H9 (cell line): ENCODE data around the gene ZNF221. TPM values are rescaled to one million over a fixed set of nuclear protein-coding genes. Genes with fewer than 3 reads are reported as not detected.

ENCODE experiments used
- DNase-seq: peaks from one replicate; pipeline ENCODE4 v3.0.0-alpha.2; 2017
- H2AFZ ChIP-seq: one replicate; pipeline ENCODE4 v1.6.1; 2013; ENCODE audit warnings: mild to moderate bottlenecking, low read length, control low read depth, moderate library complexity
- H2AK5ac ChIP-seq: 2 replicates; pipeline ENCODE4 v1.6.1; 2013; ENCODE audit warnings: low read length, control low read depth, mixed read lengths; ENCODE audit not compliant: insufficient read length
- H2BK120ac ChIP-seq: one replicate; pipeline ENCODE4 v1.6.1; 2013; ENCODE audit warnings: low read depth, mild to moderate bottlenecking, low read length, control low read depth, inconsistent platforms; ENCODE audit not compliant: poor library complexity, severe bottlenecking
- H2BK12ac ChIP-seq: 2 replicates; pipeline ENCODE4 v1.6.1; 2013; ENCODE audit warnings: low read length, control low read depth, mixed read lengths, low read depth; ENCODE audit not compliant: insufficient read length
- H2BK15ac ChIP-seq: 2 replicates; pipeline ENCODE4 v1.6.1; 2013; ENCODE audit warnings: low read depth, low read length, control low read depth
- H2BK20ac ChIP-seq: one replicate; pipeline ENCODE4 v1.6.1; 2013; ENCODE audit warnings: low read depth, mild to moderate bottlenecking, low read length, control low read depth, inconsistent platforms; ENCODE audit not compliant: poor library complexity, severe bottlenecking
- H2BK5ac ChIP-seq: 2 replicates; pipeline ENCODE4 v1.6.1; 2013; ENCODE audit warnings: low read length, control low read depth, mixed read lengths; ENCODE audit not compliant: insufficient read length
- H3K14ac ChIP-seq: 2 replicates; pipeline ENCODE4 v1.6.1; 2013; ENCODE audit warnings: low read length, control low read depth; ENCODE audit not compliant: insufficient read depth
- H3K18ac ChIP-seq: 2 replicates; pipeline ENCODE4 v1.6.1; 2013; ENCODE audit warnings: low read depth, mild to moderate bottlenecking, mixed read lengths, low read length, control low read depth; ENCODE audit not compliant: insufficient read length
- H3K23ac ChIP-seq: 2 replicates; pipeline ENCODE4 v1.6.1; 2013; ENCODE audit warnings: low read length, control low read depth, mixed read lengths, low read depth; ENCODE audit not compliant: insufficient read length
- H3K23me2 ChIP-seq: 2 replicates; pipeline ENCODE4 v1.6.1; 2013; ENCODE audit warnings: low read depth, mild to moderate bottlenecking, mixed read lengths, low read length, control low read depth; ENCODE audit not compliant: insufficient read length, poor library complexity, severe bottlenecking
- H3K27ac ChIP-seq: 2 replicates; pipeline ENCODE4 v1.5.1; 2013; ENCODE audit warnings: low read length, control low read depth, mixed read lengths, low read depth; ENCODE audit not compliant: insufficient read length
- H3K27me3 ChIP-seq: 2 replicates; pipeline ENCODE4 v1.6.1; 2013; ENCODE audit warnings: low read length, control low read depth, inconsistent platforms; ENCODE audit not compliant: insufficient read depth
- H3K4ac ChIP-seq: 2 replicates; pipeline ENCODE4 v1.6.1; 2013; ENCODE audit warnings: low read depth, mild to moderate bottlenecking, control low read depth, inconsistent platforms, low read length, moderate library complexity
- H3K4me1 ChIP-seq: 2 replicates; pipeline ENCODE4 v1.6.1; 2013; ENCODE audit warnings: low read length, control low read depth, inconsistent platforms; ENCODE audit not compliant: insufficient read depth
- H3K4me2 ChIP-seq: 2 replicates; pipeline ENCODE4 v1.6.1; 2013; ENCODE audit warnings: low read length, control low read depth, mixed read lengths; ENCODE audit not compliant: insufficient read length, insufficient read depth
- H3K56ac ChIP-seq: 2 replicates; pipeline ENCODE4 v1.6.1; 2013; ENCODE audit warnings: low read depth, mild to moderate bottlenecking, mixed read lengths, low read length, control low read depth; ENCODE audit not compliant: insufficient read length
- H3K79me1 ChIP-seq: 2 replicates; pipeline ENCODE4 v1.6.1; 2013; ENCODE audit warnings: low read depth, mild to moderate bottlenecking, moderate library complexity, low read length, control low read depth, inconsistent platforms; ENCODE audit not compliant: insufficient read depth, poor library complexity, severe bottlenecking
- H3K79me2 ChIP-seq: 2 replicates; pipeline ENCODE4 v1.6.1; 2013; ENCODE audit warnings: low read length, control low read depth, inconsistent platforms; ENCODE audit not compliant: insufficient read depth
- H3K9ac ChIP-seq: 2 replicates; pipeline ENCODE4 v1.6.1; 2013; ENCODE audit warnings: low read length, control low read depth, mixed read lengths; ENCODE audit not compliant: insufficient read length; ENCODE audit errors: extremely low read depth
- H3K9me3 ChIP-seq: one replicate; pipeline ENCODE4 v1.6.1; 2013; ENCODE audit warnings: low read depth, low read length, inconsistent platforms; ENCODE audit not compliant: control insufficient read depth
- H3T11ph ChIP-seq: one replicate; pipeline ENCODE4 v1.6.1; 2013; ENCODE audit warnings: mild to moderate bottlenecking, low read length, control low read depth, inconsistent platforms
- H4K20me1 ChIP-seq: one replicate; pipeline ENCODE4 v1.6.1; 2013; ENCODE audit not compliant: control insufficient read depth, insufficient read length, insufficient read depth
- H4K5ac ChIP-seq: 2 replicates; pipeline ENCODE4 v1.6.1; 2013; ENCODE audit warnings: low read depth, mild to moderate bottlenecking, mixed read lengths, low read length, control low read depth; ENCODE audit not compliant: insufficient read length
- H4K8ac ChIP-seq: replicated peaks from 2 replicates; pipeline ENCODE4 v1.6.1; 2013; ENCODE audit warnings: low read length, control low read depth, mixed read lengths, low read depth; ENCODE audit not compliant: insufficient read length
- H4K91ac ChIP-seq: 2 replicates; pipeline ENCODE4 v1.6.1; 2013; ENCODE audit warnings: low read depth, mild to moderate bottlenecking, moderate library complexity, mixed read lengths, low read length, control low read depth; ENCODE audit not compliant: insufficient read length
- H3K27ac Mint-ChIP-seq, 3 experiments: 2 replicates in 2 of 3; 3 replicates in 1 of 3; pipeline ENCODE4 v1.8.0; 2020 to 2021; ENCODE audit warnings: mixed read lengths in 3 of 3, mild to moderate bottlenecking in 1 of 3, moderate library complexity in 1 of 3
- H3K27me3 Mint-ChIP-seq: 2 replicates; pipeline ENCODE4 v1.8.0; 2021; ENCODE audit warnings: low read depth, mild to moderate bottlenecking, moderate library complexity, mixed read lengths
- H3K36me3 Mint-ChIP-seq, 3 experiments: 2 replicates in 2 of 3; 3 replicates in 1 of 3; pipeline ENCODE4 v1.8.0; 2020 to 2021; ENCODE audit warnings: low read depth in 3 of 3, mixed read lengths in 3 of 3; ENCODE audit not compliant: insufficient read depth in 1 of 3
- H3K4me1 Mint-ChIP-seq, 2 experiments: 2 replicates each; pipeline ENCODE4 v1.8.0; 2020; ENCODE audit warnings: mixed read lengths in 2 of 2
- H3K4me3 Mint-ChIP-seq, 2 experiments: 2 replicates in 1 of 2; 3 replicates in 1 of 2; pipeline ENCODE4 v1.8.0; 2020 to 2021; ENCODE audit warnings: mild to moderate bottlenecking in 2 of 2, mixed read lengths in 2 of 2, moderate library complexity in 1 of 2
- H3K9me3 Mint-ChIP-seq, 2 experiments: 2 replicates in 1 of 2; 3 replicates in 1 of 2; pipeline ENCODE4 v1.8.0; 2020; ENCODE audit warnings: mild to moderate bottlenecking in 2 of 2, mixed read lengths in 2 of 2, moderate library complexity in 1 of 2
- WGBS: extraction: QIAGEN DNeasy Blood & Tissue Kit; methylation state at CpG from one replicate; pipeline ENCODE4 v1.1.7; 2013; ENCODE audit warnings: missing lambda C conversion rate, low lambda C conversion rate, mixed read lengths; ENCODE audit not compliant: insufficient read length; ENCODE audit errors: extremely low coverage; 5-methylcytosine and 5-hydroxymethylcytosine counted together
- total RNA-seq: library from RNA; stranded (reverse); gene quantifications from 2 replicates; pipeline ENCODE4 v1.2.1, GENCODE V29; 2021
- TF ChIP-seq, protein P1 (sequence below): fragments of 200-600 bp; sonication (generic); conservative IDR thresholded peaks from 3 replicates; pipeline ENCODE4 v1.8.0; 2021; ENCODE audit warnings: antibody characterized with exemption, mild to moderate bottlenecking

Gene ZNF221
- total RNA-seq, 1 experiment from 2014 or later: 8.0 TPM

DNA sequence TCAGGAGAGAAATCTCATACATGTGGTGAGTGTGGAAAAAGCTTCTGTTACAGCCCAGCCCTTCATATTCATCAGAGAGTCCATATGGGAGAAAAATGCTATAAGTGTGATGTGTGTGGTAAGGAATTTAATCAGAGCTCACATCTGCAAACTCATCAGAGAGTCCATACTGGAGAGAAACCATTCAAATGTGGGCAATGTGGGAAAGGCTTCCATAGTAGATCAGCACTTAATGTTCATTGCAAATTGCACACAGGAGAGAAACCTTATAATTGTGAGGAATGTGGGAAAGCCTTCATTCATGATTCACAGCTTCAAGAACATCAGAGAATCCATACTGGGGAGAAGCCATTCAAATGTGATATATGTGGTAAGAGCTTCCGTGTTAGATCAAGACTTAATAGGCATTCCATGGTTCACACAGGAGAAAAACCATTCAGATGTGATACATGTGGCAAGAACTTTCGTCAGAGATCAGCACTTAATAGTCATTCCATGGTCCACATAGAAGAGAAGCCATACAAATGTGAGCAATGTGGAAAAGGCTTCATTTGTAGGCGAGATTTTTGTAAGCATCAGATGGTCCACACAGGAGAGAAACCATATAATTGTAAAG is 15.2 kb downstream of the ZNF221 start:
- H2BK5ac ChIP-seq: no peak overlapping the region

More for the DNA sequence above, 15.2 kb downstream of the ZNF221 start:
- Histone ChIP-seq H3K9ac (no peak overlapping the region), H3K23ac (no peak overlapping the region), H4K20me1 (no peaks in the 10 kb centered on the region), H4K91ac (no peak overlapping the region), H2BK12ac (no peak overlapping the region), H3K14ac (no peak overlapping the region), H2AFZ (no peak overlapping the region), H2BK20ac (no peak overlapping the region), H3K9me3 (peaks cover 89% of the 10 kb centered on the region), H3K27me3 (no peaks in the 10 kb centered on the region), H3T11ph (no peak overlapping the region), H3K79me2 (no peaks in the 10 kb centered on the region), H3K4ac (no peak overlapping the region), H3K18ac (no peak overlapping the region), H3K23me2 (no peaks in the 10 kb centered on the region), H3K4me2 (no peak overlapping the region), H2BK120ac (no peak overlapping the region), H4K5ac (no peak overlapping the region), H4K8ac (no peak overlapping the region), H3K4me1 (no peaks in the 10 kb centered on the region), H3K56ac (no peak overlapping the region), H3K79me1 (no peaks in the 10 kb centered on the region), H2AK5ac (no peak overlapping the region), H3K27ac (no peak overlapping the region), H2BK15ac (no peak overlapping the region)
- H3K27me3 Mint-ChIP-seq: peaks cover 20% of the 10 kb centered on the region
- peaks cover 94 to 98% of the 10 kb centered on the region in 2 experiments for H3K9me3 Mint-ChIP-seq
- no peak for DNase-seq
- H3K27ac Mint-ChIP-seq: no peak overlapping the region
- WGBS: no CpG with 5 or more reads among the region's 3 CpGs
- peaks cover 88 to 100% (median 94%) of the 10 kb centered on the region in 3 experiments for H3K36me3 Mint-ChIP-seq
- no peak overlapping the region for H3K4me3 Mint-ChIP-seq
- TF ChIP-seq, protein P1, sequence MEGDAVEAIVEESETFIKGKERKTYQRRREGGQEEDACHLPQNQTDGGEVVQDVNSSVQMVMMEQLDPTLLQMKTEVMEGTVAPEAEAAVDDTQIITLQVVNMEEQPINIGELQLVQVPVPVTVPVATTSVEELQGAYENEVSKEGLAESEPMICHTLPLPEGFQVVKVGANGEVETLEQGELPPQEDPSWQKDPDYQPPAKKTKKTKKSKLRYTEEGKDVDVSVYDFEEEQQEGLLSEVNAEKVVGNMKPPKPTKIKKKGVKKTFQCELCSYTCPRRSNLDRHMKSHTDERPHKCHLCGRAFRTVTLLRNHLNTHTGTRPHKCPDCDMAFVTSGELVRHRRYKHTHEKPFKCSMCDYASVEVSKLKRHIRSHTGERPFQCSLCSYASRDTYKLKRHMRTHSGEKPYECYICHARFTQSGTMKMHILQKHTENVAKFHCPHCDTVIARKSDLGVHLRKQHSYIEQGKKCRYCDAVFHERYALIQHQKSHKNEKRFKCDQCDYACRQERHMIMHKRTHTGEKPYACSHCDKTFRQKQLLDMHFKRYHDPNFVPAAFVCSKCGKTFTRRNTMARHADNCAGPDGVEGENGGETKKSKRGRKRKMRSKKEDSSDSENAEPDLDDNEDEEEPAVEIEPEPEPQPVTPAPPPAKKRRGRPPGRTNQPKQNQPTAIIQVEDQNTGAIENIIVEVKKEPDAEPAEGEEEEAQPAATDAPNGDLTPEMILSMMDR: no peak
- no peaks in the 10 kb centered on the region for H3K4me1 Mint-ChIP-seq
